ENCODE results near the gene TRIM47. TPM values are rescaled to one million over a fixed set of nuclear protein-coding genes. Genes with fewer than 3 reads are reported as not detected.

Gene TRIM47
- total RNA-seq, 2 donors from 2014 or later = 1.6 to 2.7 TPM

DNA sequence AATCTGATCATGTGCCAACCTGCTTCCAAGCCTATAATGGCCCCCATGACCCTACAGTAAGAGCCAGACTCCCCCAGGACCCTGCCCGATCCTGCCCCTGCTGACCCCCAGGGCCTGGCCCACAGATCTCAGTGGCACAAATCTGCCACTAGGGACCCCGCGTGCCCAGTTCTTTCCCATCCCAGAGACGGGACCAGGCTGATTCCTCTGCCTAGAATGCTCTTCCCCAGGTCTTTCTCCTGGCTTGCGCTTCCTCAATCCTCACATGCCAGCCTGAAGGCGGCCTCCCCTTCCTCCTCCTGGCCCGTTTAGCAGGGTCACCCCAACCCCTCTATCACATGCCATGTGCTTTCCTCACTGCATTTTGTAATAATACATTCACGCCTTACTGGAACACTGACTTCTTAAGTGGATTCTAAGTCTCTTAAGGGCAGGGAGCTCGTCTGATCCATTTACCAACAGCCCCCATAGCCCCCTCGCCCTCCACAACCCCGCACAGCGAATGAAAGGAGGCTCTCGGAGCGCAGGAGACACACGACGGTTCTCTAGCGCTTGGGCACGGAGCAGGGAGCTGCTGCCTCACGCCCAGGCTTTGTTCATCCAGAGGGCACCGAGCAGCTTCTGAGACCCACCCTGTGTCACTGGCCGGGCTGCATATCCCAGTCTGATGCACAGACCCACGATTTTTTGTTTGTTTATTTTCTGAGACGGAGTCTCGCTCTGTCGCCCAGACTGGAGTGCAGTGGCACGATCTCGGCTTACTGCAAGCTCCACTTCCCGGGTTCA lies 17.2 kb upstream of the TRIM47 start:
- no peaks in the 10 kb centered on the region for H3K9me3 ChIP-seq (ENCODE audit: control insufficient read depth, low read length)
- Mint-ChIP-seq H3K4me3 (peak overlapping the region; percentile 72), H3K27me3 (ENCODE audit: insufficient read depth) (no peaks in the 10 kb centered on the region), H3K4me1 (peaks cover 24% of the 10 kb centered on the region), H3K27ac (peak overlapping the region; percentile 91), H3K36me3 (ENCODE audit: low read depth) (peaks cover 25% of the 10 kb centered on the region), H3K9me3 (no peaks in the 10 kb centered on the region)
- H3K4me3 ChIP-seq (ENCODE audit: low read length) = peak overlapping the region; percentile 88
- H3K9ac ChIP-seq (ENCODE audit: extremely low read depth, low read length, poor library complexity, severe bottlenecking) = peak overlapping the region; percentile 64
- peak overlapping the region; percentile 11 for H3K27ac ChIP-seq (ENCODE audit: low read depth, low read length)
- H3K4me1 ChIP-seq (ENCODE audit: control insufficient read depth, insufficient read depth, low read length) = peaks cover 12% of the 10 kb centered on the region
- WGBS, 2 experiments (ENCODE audit: insufficient coverage in 1 of 2, insufficient read length in 1 of 2) = 36 to 38% methylated on average over 20 to 28 of the region's 28 CpGs
- H3K36me3 ChIP-seq (ENCODE audit: control insufficient read depth, insufficient read depth, low read length) = peaks cover 31% of the 10 kb centered on the region
- DNase-seq = peak; percentile 90
- no peaks in the 10 kb centered on the region for H3K27me3 ChIP-seq (ENCODE audit: control insufficient read depth, insufficient read depth, low read length, poor library complexity, severe bottlenecking)
- TF ChIP-seq, protein P1, sequence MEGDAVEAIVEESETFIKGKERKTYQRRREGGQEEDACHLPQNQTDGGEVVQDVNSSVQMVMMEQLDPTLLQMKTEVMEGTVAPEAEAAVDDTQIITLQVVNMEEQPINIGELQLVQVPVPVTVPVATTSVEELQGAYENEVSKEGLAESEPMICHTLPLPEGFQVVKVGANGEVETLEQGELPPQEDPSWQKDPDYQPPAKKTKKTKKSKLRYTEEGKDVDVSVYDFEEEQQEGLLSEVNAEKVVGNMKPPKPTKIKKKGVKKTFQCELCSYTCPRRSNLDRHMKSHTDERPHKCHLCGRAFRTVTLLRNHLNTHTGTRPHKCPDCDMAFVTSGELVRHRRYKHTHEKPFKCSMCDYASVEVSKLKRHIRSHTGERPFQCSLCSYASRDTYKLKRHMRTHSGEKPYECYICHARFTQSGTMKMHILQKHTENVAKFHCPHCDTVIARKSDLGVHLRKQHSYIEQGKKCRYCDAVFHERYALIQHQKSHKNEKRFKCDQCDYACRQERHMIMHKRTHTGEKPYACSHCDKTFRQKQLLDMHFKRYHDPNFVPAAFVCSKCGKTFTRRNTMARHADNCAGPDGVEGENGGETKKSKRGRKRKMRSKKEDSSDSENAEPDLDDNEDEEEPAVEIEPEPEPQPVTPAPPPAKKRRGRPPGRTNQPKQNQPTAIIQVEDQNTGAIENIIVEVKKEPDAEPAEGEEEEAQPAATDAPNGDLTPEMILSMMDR (conservative IDR thresholded peaks at IDR 0.05) = peak; percentile 72

DNA sequence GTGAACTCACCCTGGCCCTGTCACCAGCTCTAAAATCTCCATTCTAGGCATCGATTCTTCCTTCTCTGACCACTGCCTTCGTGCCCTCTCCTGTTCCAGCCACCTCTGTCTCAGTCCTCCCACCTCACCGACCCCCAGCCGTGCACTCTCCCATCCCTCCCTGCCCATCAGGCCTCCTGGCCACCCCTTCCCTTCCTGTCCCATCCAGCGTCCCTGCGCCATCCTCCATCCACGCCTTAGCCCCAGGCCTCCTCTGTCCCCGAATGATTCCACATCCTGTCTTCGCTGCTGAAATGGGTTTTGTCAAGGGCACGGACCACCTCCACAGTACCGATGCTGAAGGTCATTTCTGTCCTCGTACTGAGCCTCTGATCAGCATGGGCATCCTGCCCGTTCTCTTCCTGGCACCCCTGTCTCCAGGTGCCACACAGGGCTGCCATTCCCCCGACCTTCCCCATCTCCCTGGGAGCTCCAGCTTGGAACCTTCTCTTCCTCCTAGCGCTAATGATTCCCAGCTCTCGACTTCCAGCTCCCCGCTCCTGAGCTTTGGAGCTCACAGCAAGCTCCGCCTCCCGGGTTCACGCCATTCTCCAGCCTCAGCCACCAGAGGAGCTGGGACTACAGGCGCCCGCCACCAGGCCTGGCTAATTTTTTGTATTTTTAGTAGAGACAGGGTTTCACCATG lies 15.8 kb upstream of the TRIM47 start:
- H3K27me3 ChIP-seq (ENCODE audit: control insufficient read depth, insufficient read depth, low read length, poor library complexity, severe bottlenecking) = no peaks in the 10 kb centered on the region
- DNase-seq = peak; percentile 83
- Mint-ChIP-seq H3K27ac (peak overlapping the region; percentile 65), H3K36me3 (ENCODE audit: low read depth) (peaks cover 25% of the 10 kb centered on the region), H3K9me3 (no peaks in the 10 kb centered on the region), H3K27me3 (ENCODE audit: insufficient read depth) (no peaks in the 10 kb centered on the region), H3K4me3 (no peak overlapping the region), H3K4me1 (peaks cover 24% of the 10 kb centered on the region)
- no peak overlapping the region for H3K27ac ChIP-seq (ENCODE audit: low read depth, low read length)
- peaks cover 27% of the 10 kb centered on the region for H3K36me3 ChIP-seq (ENCODE audit: control insufficient read depth, insufficient read depth, low read length)
- 84 to 90% methylated on average over 13 to 22 of the region's 22 CpGs for WGBS, 2 experiments (ENCODE audit: insufficient coverage in 1 of 2, insufficient read length in 1 of 2)
- no peak overlapping the region for H3K9ac ChIP-seq (ENCODE audit: extremely low read depth, low read length, poor library complexity, severe bottlenecking)
- TF ChIP-seq, protein P1 (conservative IDR thresholded peaks at IDR 0.05) = no peak
- H3K4me1 ChIP-seq (ENCODE audit: control insufficient read depth, insufficient read depth, low read length) = peaks cover 12% of the 10 kb centered on the region
- no peaks in the 10 kb centered on the region for H3K9me3 ChIP-seq (ENCODE audit: control insufficient read depth, low read length)
- H3K4me3 ChIP-seq (ENCODE audit: low read length) = no peak overlapping the region

DNA sequence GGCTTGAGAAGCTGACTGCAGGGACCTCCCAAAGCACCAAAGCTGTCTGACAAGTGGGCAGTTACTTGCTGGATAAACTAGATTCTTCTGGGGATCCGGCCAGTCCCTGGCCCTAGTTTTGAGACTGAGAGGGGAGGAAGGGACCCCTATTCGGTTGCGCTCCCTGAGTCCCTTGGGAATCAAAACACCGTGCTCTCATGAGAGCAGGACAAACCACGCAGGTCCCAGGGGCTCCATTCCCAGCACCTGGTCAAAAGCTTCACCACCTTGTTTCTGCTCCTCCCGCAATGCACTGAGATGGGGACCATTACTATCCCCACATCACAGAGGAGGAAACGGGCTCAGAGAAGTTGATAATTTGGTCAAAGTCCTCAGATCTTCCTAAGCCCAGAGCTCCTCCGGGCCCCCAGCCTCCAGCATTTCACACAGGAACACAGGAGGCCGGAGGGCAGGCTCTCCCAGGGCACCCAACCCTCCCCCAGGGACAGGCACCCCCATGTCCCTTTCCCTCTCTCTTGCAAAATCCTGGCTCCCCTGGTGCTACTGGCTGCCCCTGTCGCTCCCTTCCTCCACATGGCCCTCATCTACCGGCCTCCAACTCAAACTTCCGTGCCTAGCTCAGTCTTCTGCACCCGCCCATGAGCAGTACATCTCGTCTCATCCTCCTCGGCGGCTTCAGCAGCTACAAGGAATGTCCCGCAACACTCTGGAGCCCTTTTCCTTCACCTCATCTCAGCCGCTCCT lies 15.1 kb upstream of the TRIM47 start:
- no peak overlapping the region for H3K4me3 ChIP-seq (ENCODE audit: low read length)
- H3K27me3 ChIP-seq (ENCODE audit: control insufficient read depth, insufficient read depth, low read length, poor library complexity, severe bottlenecking) = no peaks in the 10 kb centered on the region
- TF ChIP-seq, protein P1 (conservative IDR thresholded peaks at IDR 0.05) = no peak
- Mint-ChIP-seq H3K4me3 (no peak overlapping the region), H3K27ac (no peak overlapping the region), H3K4me1 (peaks cover 24% of the 10 kb centered on the region), H3K27me3 (ENCODE audit: insufficient read depth) (no peaks in the 10 kb centered on the region), H3K36me3 (ENCODE audit: low read depth) (peaks cover 20% of the 10 kb centered on the region), H3K9me3 (no peaks in the 10 kb centered on the region)
- peaks cover 12% of the 10 kb centered on the region for H3K4me1 ChIP-seq (ENCODE audit: control insufficient read depth, insufficient read depth, low read length)
- H3K9me3 ChIP-seq (ENCODE audit: control insufficient read depth, low read length) = no peaks in the 10 kb centered on the region
- no peak for DNase-seq
- no peak overlapping the region for H3K9ac ChIP-seq (ENCODE audit: extremely low read depth, low read length, poor library complexity, severe bottlenecking)
- peaks cover 22% of the 10 kb centered on the region for H3K36me3 ChIP-seq (ENCODE audit: control insufficient read depth, insufficient read depth, low read length)
- 93 to 96% methylated on average over 14 to 18 of the region's 18 CpGs for WGBS, 2 experiments (ENCODE audit: insufficient coverage in 1 of 2, insufficient read length in 1 of 2)
- H3K27ac ChIP-seq (ENCODE audit: low read depth, low read length) = no peak overlapping the region

All from endodermal cell (in vitro differentiated cells).